HEK293 (cell line): ENCODE measurements around the gene SYT2.
"Not testable (repeated sequence)": the region's sequence is repeated elsewhere in the genome, so short reads cannot be mapped to it uniquely, and the experiment has no call there.

Experiments
- CTCF ChIA-PET: fragments of 350-600 bp; formaldehyde crosslinking; extraction: SDS; loops from one replicate; lab custom pipeline; 2021; ENCODE audit warnings: antibody characterized with exemption; lab: Yijun Ruan, JAX
- POLR2A ChIA-PET: fragments of 300-600 bp; formaldehyde crosslinking; extraction: SDS; loops from one replicate; lab custom pipeline; 2020; ENCODE audit warnings: antibody characterized with exemption, inconsistent platforms; lab: Yijun Ruan, JAX
- H3K27ac ChIP-seq: fragments of 200-500 bp; sonication (Bioruptor generic); 2 replicates; pipeline ENCODE4 v1.5.1; 2014; ENCODE audit warnings: low read depth, low read length, control low read depth, inconsistent platforms; ENCODE audit errors: extremely low read depth
- H3K36me3 ChIP-seq, 2 experiments: fragments of 200-500 bp in 1 of 2; sonication (Bioruptor generic) in 1 of 2; 1 replicate in 1 of 2; 2 replicates in 1 of 2; pipeline ENCODE4 v1.5.1; 2014 to 2017; ENCODE audit warnings: inconsistent platforms in 2 of 2, low read length in 2 of 2; ENCODE audit not compliant: control insufficient read depth in 2 of 2, insufficient read depth in 1 of 2
- H3K4me1 ChIP-seq: fragments of 200-500 bp; sonication (Bioruptor generic); 2 replicates; pipeline ENCODE4 v1.5.1; 2014; ENCODE audit warnings: mild to moderate bottlenecking, low read length, inconsistent platforms; ENCODE audit not compliant: control insufficient read depth, insufficient read depth
- H3K4me3 ChIP-seq: 2 replicates; pipeline ENCODE4 v1.5.1; 2011; ENCODE audit warnings: low read depth, mild to moderate bottlenecking, control low read depth, low read length, moderate library complexity
- H3K9me3 ChIP-seq: fragments of 200-500 bp; sonication (Bioruptor generic); 2 replicates; pipeline ENCODE4 v1.5.1; 2014; ENCODE audit warnings: low read depth, low read length, inconsistent platforms; ENCODE audit not compliant: control insufficient read depth, insufficient read depth
- YY2 ChIP-seq: fragments of 450-650 bp; formaldehyde crosslinking; IDR thresholded peaks from 2 replicates; pipeline ENCODE4 v1.5.1; 2016; ENCODE audit warnings: missing biosample characterization, missing genetic modification characterization
- ZBTB26 ChIP-seq: fragments of 450-650 bp; formaldehyde crosslinking; optimal IDR thresholded peaks from 2 replicates; pipeline ENCODE3; 2016; ENCODE audit warnings: missing biosample characterization, mild to moderate bottlenecking, missing genetic modification characterization
- ZNF140 ChIP-seq: fragments of 450-650 bp; formaldehyde crosslinking; IDR thresholded peaks from 2 replicates; pipeline ENCODE4 v1.5.1; 2016; ENCODE audit warnings: missing biosample characterization, missing genetic modification characterization
- ZNF311 ChIP-seq: fragments of 450-650 bp; formaldehyde crosslinking; IDR thresholded peaks from 2 replicates; pipeline ENCODE4 v1.5.1; 2017; ENCODE audit warnings: missing biosample characterization, missing genetic modification characterization, borderline replicate concordance
- ZNF530 ChIP-seq: fragments of 450-650 bp; formaldehyde crosslinking; IDR thresholded peaks from 2 replicates; pipeline ENCODE4 v1.5.1; 2016; ENCODE audit warnings: low read depth, missing biosample characterization, missing genetic modification characterization
- ZNF544 ChIP-seq: fragments of 450-650 bp; formaldehyde crosslinking; IDR thresholded peaks from 2 replicates; pipeline ENCODE4 v1.5.0; 2017; ENCODE audit warnings: missing biosample characterization, missing genetic modification characterization
- ZNF548 ChIP-seq: fragments of 450-650 bp; formaldehyde crosslinking; IDR thresholded peaks from 2 replicates; pipeline ENCODE4 v1.5.1; 2016; ENCODE audit warnings: missing biosample characterization, missing genetic modification characterization
- ZNF610 ChIP-seq: fragments of 450-650 bp; formaldehyde crosslinking; IDR thresholded peaks from 2 replicates; pipeline ENCODE4 v1.5.1; 2016; ENCODE audit warnings: missing biosample characterization, missing genetic modification characterization, borderline replicate concordance
- ZNF621 ChIP-seq: fragments of 450-650 bp; formaldehyde crosslinking; IDR thresholded peaks from 2 replicates; pipeline ENCODE4 v1.5.1; 2017; ENCODE audit warnings: missing biosample characterization, missing genetic modification characterization
- ZNF670 ChIP-seq: fragments of 450-650 bp; formaldehyde crosslinking; IDR thresholded peaks from 2 replicates; pipeline ENCODE4 v1.5.1; 2016; ENCODE audit warnings: missing biosample characterization, missing genetic modification characterization, low read depth
- ZNF792 ChIP-seq: fragments of 450-650 bp; formaldehyde crosslinking; IDR thresholded peaks from 2 replicates; pipeline ENCODE4 v1.5.1; 2016; ENCODE audit warnings: missing biosample characterization, missing genetic modification characterization

Gene SYT2

GRCh38 chr1:202638019-202638700 is 72.1 kb downstream of the SYT2 start:
- ChIA-PET CTCF (interaction anchor here (0.9 kb wide), 2 partner anchors 9 to 11 kb away, joined by 3 to 4 read pairs; no protein-coding TSS in a partner anchor), POLR2A (no interaction called here)
- H3K36me3 ChIP-seq: no peaks in the 10 kb centered on the region
- TF ChIP-seq ZNF610 (tag by site-specific recombination) (no peak), ZNF670 (no peak), ZNF544 (tag by site-specific recombination) (no peak), ZNF530 (tag by site-specific recombination) (no peak)
- TF ChIP-seq, all 188 proteins: peak for 0
- Histone ChIP-seq H3K9me3 (no peaks in the 10 kb centered on the region), H3K4me1 (no peaks in the 10 kb centered on the region), H3K4me3 (no peak overlapping the region), H3K27ac (no peak overlapping the region)

- H3K9me3 ChIP-seq, H3K4me3 ChIP-seq, H3K4me1 ChIP-seq, H3K27ac ChIP-seq, POLR2A ChIA-PET, H3K36me3 ChIP-seq: not testable (repeated sequence)
- CTCF ChIA-PET: interaction anchor here (0.9 kb wide), 1 partner anchor 10 kb away, joined by 3 read pairs; no protein-coding TSS in a partner anchor
Measured at GRCh38 chr1:202637321-202638018, 72.8 kb downstream of the SYT2 start.

GRCh38 chr1:202636171-202636570 is 74.1 kb downstream of the SYT2 start:
- H3K36me3 ChIP-seq, H3K27ac ChIP-seq, POLR2A ChIA-PET, H3K4me1 ChIP-seq, H3K9me3 ChIP-seq, H3K4me3 ChIP-seq: not testable (repeated sequence)
- CTCF ChIA-PET: interaction anchor here (0.6 kb wide), 1 partner anchor 112 kb away, joined by 4 read pairs; no protein-coding TSS in a partner anchor

- Histone ChIP-seq H3K4me3 (no peak overlapping the region), H3K4me1 (no peaks in the 10 kb centered on the region), H3K27ac (no peak overlapping the region), H3K9me3 (no peaks in the 10 kb centered on the region), H3K36me3 (no peaks in the 10 kb centered on the region)
- CTCF ChIA-PET: interaction anchor here (1.1 kb wide), 1 partner anchor 16 kb away, joined by 4 read pairs; no protein-coding TSS in a partner anchor
- POLR2A ChIA-PET: no interaction called here
- TF ChIP-seq ZNF311 (tag by site-specific recombination) (no peak), ZNF140 (tag by site-specific recombination) (no peak), YY2 (tag by site-specific recombination) (no peak), ZNF792 (tag by site-specific recombination) (no peak), ZBTB26 (tag by site-specific recombination) (no peak), ZNF548 (tag by site-specific recombination) (no peak), ZNF621 (tag by site-specific recombination) (no peak)
Measured at GRCh38 chr1:202632241-202632640, 78.0 kb downstream of the SYT2 start.
